HG02678 (cell line): Measurements from ENCODE around the gene CTTNBP2.

Experiments
- ATAC-seq: cut with Tn5 transposase; IDR thresholded peaks from one replicate; pipeline ENCODE4 v1.9.1; 2021; ENCODE audit warnings: mild to moderate bottlenecking, moderate library complexity; ENCODE audit not compliant: unreplicated experiment

Gene CTTNBP2

DNA sequence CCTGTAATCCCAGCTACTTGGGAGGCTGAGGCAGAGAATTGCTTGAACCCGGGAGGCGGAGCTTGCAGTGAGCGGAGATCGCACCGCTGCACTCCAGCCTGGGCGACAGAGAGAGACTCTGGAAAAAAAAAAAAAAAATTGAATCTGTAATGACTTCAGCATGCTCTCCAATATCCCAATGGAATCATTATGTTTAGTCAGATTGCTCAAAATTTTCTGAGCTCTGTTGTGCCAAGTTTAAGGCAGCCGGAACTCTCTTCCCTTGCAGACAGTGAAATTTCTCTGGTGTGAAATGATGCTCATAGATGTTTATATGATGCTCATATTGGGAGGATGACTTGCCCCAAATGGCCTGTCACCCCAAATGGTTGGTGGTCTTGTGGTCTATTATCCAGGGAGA, 180.9 kb downstream of the CTTNBP2 start:
- ATAC-seq = no peak

DNA sequence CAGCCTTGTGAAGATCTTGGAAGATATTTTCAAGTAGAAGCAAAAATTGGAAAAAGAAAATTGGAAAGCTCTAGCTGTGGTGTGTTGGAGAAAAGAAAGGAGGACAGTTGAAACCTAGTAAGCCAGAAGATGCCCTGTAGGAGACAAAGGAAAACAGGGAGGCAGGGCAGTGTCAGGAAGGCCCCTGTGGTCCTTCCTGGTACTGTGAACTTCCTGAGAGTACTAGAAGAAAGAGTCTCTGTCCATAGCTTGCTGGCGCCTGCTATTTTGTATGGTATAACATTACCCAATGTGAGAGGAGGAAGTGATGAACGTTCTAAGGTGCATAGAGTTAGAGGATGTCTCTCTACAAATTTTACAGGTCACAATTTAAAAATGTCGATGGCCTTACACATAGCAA, 183.1 kb downstream of the CTTNBP2 start:
- no peak for ATAC-seq

DNA sequence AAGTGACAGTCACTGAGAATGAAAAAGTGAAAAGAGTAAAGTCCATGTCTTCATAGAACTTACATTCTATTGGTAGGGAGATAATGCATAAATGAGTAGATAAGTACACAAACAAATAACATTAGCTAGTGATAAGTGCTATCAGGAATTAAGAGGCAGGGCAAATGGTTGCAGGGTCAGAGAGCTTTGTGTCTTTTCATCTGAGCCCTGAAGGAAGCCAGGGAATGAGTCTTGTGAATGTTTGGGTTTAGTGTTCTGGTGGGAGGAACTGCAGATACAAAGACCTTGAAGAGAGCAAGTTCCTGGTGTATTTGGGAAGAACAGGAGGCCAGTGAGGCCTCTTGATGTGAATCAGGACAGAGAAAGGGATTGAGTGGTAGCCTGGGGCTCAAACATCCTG, 183.8 kb downstream of the CTTNBP2 start:
- ATAC-seq = no peak

DNA sequence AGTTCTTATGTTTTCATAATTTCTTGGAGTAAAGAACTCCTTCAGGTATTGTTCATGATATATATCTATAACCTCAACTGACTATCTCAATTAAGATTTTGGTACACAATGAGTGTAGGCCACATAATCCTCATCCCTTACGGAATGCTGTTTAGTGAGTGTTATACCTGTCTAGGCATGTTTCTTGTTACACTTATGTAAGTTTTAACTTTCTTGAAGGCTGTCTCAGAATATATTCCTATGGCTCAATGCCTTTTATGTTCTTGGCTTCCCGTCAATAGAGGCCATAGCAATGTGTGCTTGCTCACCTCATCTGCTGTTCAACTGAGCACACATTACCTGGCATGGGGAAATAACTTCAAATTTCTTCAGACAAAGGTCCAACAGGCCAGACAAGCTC, 185.1 kb downstream of the CTTNBP2 start:
- ATAC-seq = no peak

DNA sequence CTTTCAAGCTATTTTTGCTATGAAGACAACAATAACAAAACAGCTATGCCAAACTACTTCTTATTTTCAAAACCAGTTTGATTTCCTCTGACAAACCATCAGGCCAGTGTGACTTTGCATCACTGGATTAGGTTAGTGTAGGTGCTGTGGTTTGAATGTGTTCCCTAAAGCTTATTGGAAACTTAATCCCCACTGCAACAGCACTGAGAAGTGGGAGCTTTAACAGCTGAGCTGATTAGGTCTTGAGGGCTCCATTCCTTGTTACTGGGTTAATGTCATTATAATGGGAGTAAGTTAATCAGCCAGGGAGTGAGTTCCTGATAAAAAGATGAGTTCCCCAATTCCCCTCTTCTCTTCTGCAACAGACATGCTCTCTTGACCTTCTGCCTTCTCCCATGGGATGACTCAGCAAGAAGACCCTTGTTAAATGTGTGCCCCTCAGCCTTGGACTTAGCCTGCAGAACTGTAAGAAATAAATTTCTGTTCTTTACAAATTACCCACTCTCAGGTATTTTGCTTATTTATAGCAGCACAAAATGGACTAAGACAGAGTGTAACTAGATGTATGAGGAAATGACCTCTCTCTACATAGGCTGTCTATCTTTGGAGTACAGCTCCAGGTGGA, 186.8 kb downstream of the CTTNBP2 start:
- no peak for ATAC-seq

DNA sequence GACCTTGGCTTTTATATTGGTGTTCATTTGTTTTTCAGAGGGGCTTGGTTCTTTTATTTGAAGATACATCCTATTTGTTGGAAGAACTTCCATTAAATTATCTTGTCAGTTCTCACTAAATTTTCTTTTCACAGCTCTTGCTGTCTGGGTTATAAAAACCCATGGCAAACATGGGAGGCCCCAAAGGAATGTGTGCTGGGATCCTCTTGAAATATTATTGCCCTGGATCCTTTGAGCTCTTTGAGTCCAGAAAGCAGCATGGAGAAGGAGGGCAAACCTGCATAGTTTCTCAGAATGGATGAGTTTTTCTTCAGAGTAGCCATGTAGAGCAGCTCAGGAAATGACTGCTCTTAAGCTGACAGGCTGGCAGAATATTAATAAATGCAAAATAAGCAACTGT, 187.4 kb downstream of the CTTNBP2 start:
- ATAC-seq = no peak

DNA sequence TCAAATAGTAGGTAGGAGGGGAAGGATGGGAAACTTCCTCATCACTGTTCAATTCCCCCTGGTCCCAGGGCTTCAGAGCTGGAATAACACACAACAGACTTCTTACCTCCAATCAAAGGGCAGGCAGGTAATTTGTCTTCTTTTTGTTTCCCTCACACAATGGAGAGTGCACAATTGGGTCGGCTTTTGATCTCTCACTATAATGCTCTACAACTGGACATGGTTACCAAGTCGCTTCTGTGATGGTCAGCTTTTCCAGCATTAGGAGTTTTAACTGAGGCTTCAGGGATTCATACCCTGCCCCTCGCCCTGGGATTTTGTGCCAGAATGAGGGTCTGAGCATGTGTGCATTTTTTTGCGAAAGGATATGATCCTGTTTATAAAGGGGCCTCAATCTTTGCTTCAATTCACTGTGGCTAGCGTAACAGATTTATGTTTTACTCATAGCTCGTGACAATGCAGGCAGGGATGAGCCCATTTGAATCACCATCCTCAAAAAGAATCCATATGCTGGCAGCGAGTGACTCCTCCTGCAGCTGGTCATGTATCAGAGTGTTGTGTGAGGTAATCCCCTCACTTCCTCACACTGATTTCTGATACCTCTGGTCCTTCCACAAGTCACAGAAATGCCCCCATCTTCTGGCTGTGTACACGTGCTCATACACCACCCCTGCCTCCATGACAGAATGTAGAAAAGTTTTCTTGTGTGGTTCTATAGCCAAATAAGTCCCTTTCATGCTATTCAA, 189.6 kb downstream of the CTTNBP2 start:
- ATAC-seq = no peak

DNA sequence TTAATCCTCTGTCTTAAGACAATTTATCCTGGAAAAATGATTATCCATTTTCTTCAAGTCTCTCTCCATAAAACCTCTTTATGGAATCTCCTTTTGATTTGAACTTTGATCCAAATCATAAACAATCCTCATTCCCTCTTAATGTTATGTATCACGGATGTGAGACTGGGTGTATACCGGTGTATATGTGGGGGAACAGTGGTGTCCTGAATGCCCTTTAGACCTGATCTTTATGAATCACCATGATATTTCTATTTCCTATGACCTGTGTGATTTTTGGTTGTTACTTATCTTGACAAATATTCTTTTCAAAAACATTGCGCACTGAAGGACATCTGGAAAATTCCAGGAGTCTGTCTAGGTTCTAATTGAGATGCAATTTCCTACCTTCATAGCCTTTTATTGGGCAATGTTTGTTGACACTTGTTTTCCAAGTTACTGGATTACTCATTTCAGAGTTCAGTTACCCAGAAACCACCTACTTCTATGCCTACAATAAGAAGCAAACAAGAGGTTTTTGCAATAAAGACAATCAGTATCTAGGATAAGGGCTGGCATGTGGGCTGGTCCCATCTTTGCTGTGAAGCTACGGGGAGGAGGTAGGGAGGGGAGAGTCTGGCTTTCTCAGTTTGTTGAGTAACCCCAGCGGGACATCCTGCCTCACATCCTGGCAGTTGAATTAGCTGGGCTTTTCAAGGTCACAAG, 190.4 kb downstream of the CTTNBP2 start:
- ATAC-seq = no peak

DNA sequence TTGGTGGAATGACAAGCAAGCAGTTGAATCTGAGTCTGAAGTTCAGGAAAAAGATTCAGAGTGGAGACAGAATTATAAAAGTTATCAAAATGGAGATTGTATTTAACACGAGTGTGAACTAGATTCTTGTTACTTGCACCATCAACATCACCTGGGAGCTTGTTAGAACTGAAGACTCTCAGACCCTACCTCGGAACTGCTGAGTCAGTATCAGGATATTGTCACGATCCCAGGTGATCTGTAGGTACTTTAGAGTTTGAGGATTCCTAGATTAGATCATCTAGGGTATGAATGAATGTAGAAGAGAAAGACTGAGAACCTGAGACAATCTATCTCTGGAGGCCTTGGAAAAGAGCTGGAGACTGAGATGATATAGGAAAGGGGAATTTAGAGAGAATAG, 194.1 kb downstream of the CTTNBP2 start:
- ATAC-seq = no peak

DNA sequence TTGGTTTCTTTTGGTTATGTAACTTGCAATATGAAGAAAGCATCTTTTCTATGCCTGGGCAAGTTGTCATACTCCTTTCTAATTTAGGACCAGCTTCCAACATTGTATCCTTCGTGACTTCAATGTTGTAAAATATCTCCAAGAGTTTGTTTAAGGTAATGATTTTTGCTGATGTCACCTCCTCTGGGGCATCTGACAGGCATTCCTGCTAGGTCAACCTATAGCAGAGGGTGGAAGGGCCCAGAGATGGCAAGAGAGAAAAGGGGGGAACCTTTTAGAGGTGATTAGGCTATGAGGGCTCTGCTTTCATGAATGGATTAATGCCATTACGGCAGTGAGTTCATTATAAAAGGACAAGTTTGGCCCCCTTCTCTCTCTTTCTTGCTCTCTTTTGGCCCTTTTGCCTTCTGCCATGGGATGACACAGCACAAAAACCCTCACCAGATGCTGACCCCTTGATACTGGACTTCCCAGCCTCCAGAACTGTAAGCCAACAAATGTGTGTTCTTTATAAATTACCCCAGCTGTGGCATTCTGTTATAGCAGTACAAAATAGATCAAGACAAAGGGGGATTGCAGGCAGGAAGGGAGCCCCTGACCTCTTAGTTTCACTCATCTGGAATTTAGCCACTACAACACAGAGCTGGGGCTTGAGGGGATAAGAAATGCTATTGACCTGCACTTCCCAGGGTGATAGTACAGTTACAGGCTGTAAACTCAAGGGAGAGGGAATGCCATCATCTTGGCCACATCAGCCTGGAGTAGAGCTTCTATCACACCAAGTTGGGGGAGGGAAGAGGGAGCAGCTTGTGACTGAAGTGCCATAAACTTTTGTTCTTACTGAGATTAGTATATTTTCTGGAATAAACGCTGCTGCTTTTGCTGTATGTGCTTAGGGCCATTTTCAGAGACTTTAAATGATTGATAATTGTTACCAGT, 197.5 kb downstream of the CTTNBP2 start:
- no peak for ATAC-seq

DNA sequence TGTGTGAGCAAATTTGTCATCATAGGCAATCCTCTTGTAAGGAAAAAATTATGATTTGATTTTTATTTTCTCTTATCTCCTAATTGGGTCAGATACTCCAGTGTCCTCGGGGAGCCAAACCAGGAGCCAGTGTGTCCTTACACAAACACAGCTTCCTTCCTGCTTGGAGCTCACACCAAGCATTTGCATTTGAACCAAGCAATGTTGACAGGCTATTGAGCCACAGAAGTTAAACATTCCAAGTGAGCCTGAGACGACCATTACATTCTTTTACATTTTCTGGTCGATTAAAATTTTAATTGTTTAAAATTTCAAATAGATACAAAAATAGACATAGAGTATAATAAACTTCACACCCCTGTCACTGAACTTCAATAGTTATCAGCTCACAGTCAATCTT, 198.6 kb downstream of the CTTNBP2 start:
- ATAC-seq = no peak

DNA sequence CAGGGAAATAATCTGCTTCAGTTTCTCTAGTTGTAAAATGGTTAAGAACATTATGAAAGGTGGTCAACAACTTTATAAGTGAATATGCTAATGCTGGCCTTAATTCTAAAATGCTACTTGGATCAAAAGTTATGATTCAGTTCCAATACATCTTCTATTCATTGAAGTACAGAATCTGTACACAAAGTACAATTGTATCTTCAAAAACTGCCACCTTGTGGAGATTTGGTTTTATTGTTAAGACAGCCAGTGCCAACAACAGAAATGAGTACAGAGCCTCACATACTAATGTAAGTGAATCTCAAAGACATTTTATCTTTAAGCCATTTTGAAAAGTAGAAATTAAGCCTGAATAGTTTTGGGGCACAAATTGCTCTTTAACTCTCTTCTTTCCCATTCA, 199.4 kb downstream of the CTTNBP2 start:
- no peak for ATAC-seq

DNA sequence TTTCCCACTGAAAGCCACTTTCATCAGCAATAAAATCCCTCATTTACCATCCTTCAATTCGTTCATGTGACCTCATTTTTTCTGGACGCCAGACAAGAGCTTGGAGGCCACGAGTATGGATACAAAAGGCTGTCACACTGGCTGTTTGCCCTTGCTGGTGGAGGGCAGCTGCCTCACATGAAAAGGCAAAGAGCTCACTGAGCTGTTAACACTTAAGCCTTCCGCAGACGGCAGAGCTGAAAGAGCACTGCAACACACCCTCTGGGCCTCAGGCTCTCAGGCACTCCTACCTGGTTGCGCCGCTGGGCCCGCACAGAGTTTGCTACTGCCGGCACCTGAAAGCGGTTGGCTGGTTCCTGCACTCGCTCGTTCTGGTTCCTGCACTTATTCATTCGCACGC, 199.9 kb downstream of the CTTNBP2 start:
- ATAC-seq = no peak

DNA sequence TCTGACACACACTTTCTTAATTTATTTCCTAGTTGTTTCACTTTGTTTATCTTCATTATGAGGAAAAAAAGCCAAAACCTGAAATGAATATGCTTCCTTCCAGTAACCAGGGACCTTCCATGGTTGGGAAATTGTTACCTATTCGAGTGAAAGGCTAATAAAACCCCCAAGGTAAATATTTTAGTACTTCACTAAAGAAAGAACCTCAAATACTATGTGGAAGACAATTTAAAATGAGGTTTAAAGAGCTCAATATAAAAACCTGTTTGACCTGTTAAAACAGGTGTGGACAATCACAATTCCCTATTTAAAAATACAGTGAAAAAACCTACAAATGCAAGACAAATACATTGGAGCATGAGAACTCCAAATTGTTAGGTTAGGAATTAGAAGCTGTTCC, 200.8 kb downstream of the CTTNBP2 start:
- ATAC-seq = no peak

DNA sequence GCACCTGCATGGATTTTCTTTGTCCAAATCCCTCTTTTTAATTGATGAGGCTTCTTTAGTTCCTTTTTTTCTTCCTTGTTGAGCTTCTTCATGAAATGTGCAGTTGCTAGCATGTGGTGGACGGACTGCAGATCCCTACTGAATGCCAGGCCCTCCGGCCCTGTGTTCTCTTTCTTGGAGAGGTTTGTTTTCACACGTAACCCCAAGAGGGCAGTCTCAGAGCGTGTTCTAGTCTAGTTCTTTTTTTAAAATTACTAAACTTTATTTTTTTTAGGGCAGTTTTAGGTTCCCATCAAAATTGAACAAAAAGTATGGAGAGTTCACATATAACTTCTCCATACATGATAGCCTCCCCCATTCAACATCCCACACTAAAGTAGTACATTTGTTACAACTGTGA, 203.4 kb downstream of the CTTNBP2 start:
- ATAC-seq = no peak

DNA sequence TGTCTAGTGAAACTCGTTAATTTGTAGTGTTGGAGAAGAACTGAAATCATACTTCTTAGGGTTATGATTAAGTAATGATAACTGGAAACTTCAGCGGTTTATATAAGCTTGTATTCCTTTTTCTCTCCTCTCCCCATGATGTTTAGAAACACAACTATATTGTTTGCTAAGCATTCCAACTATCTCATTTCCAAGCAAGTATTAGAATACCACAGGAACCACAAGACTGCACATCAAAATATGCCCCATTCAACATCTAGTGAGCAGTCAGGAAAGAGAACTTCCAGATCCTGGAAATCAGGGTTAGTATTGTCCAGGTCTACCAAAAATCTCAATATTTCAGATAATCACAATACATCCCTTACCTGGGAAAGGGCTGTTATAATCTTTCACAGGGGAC, 205.8 kb downstream of the CTTNBP2 start:
- ATAC-seq = no peak

DNA sequence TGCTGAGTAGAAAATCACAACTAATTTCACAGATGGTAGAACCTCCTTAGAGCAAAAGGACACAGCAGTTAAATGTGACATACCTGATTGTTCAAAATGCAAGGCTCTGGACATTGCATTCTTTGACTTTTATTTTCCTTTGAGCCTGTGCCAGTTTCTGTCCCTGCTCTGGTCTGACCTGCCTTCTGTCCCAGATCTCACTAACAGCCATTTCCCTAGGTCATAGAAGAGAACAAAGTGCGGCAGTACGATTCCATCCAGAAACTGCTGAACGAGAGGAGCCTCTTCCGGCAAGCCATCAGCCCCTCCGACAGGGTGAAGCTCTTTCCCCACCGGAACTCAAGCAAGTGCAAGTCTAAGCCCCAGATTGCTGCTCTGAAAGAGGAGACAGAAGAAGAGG, 206.6 kb downstream of the CTTNBP2 start:
- no peak for ATAC-seq

DNA sequence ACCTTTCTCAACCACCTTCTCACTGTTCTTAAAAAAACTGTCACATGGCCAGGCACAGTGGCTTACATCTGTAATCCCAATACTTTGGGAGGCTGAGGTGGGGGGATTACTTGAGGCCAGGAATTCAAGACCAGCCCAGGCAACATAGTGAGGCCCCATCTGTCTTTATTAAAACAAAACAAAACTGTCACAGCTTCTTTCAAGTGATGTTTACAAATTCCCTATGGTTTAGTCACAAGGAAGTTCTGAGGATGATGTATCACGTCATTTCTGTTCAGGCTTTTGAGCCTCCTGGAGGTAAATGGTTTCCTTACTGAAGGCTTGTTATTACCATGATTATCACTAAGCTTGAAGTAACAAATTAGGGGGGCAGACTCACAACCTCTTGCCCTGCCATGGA, 207.2 kb downstream of the CTTNBP2 start:
- ATAC-seq = no peak

DNA sequence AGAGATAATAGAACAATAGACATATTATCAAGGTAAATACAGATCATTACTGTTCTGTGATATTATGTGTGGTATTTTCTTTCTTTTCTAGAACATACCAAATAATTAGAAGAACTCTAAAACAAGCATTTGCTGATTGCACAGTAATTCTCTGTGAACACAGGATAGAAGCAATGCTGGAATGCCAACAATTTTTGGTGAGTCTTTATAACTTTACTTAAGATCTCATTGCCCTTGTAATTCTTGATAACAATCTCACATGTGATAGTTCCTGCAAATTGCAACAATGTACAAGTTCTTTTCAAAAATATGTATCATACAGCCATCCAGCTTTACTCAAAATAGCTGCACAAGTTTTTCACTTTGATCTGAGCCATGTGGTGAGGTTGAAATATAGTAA, 207.9 kb downstream of the CTTNBP2 start:
- no peak for ATAC-seq

DNA sequence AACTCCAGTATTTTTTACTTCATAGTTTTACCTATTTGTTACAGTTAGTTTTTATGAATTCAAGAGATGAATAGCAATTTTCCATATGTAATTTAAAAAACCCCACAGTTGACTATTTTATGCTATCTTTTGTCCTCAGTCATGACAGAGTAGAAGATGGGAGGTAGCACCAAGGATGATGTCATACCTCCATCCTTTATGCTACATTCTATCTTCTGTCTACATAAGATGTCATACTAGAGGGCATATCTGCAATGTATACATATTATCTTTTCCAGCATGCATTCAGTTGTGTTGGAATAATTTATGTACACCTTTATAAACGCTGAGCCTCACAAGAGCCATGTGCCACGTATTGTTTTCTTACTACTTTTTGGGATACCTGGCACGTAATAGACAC, 209.2 kb downstream of the CTTNBP2 start:
- ATAC-seq = no peak

DNA sequence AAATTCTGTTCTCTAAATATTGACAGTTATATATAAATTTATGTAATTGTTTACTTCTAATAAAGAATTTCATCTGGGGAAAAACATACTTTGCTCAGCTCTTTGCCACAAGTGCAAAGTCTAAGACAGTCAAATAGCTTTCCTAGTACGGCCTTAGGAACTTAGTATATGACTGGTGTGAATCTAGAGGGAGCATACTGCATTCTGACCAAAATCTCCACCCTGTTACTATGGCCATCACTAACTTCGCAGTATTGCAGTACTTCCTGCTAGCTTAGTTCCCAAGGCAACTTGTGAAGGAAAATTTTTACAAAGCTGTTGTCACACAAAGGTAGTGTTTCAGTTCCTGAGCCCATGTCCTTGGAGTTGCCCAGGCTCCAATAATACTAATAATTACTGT, 211.9 kb downstream of the CTTNBP2 start:
- ATAC-seq = no peak
